Fibroblast of lung (primary cell): ENCODE results near the gene PACSIN2.

Source experiments
- CTCF ChIP-seq, 2 donors: IDR thresholded peaks in 1 of 2; conservative IDR thresholded peaks in 1 of 2; 1 replicate in 1 of 2; 2 replicates in 1 of 2; pipeline ENCODE4 v1.5.1; 2011 to 2012; ENCODE audit warnings: low read length in 2 of 2, control low read depth in 1 of 2, inconsistent platforms in 1 of 2, low read depth in 1 of 2, mild to moderate bottlenecking in 1 of 2
- EZH2 ChIP-seq: IDR thresholded peaks from 2 replicates; pipeline ENCODE4 v1.5.1; 2012; ENCODE audit warnings: low read length, control low read depth, mild to moderate bottlenecking; ENCODE audit errors: missing control alignments

GRCh38 chr22:42856179-42856864 is 158.6 kb downstream of the PACSIN2 start:
- TF ChIP-seq CTCF (conservative IDR thresholded peaks at IDR 0.05 in 1 of 2, IDR thresholded peaks at IDR 0.05 in 1 of 2; ENCODE audit: low read depth in 1 of 2, low read length in 2 of 2) (no peak), EZH2 (no peak)
